ENCODE data around the gene SLC39A1.

GRCh38 chr1:153951801-153952200 is 11.5 kb downstream of the SLC39A1 start:
- TF ChIP-seq CTCF (IDR thresholded peaks at IDR 0.05) (no peak), POLR2A (IDR thresholded peaks at IDR 0.05) (no peak)
